Measurements from ENCODE around the gene VAV2.

DNA sequence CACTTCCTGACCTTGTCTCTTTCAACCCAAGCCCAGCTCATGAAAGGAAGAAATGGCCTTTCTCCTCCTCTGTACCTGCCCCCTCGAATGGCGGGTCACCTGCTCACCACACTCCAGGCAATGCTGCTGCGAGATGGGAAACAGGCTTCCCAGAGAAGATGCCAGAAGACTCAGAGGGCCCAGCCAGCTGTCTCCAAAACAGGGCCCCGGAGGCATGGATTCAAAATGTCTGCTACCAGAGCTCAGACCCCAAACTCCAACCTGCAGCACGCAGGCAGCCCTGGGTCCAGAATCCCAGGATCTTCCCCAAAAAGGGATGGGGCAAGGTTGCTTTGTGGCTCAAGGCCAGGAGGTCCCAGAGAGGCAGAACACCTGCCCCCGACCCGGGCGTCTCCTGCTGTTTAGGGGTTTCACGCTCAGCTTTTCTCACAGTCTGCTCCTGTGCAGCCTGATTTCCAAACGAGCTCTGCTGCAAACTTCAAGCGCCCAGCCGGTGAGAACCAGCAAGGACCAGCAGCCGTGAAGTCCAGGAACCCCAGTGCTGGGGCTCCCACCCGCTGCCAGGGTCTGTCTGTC, 42.5 kb downstream of the VAV2 start:
- no peak for TF ChIP-seq POLR2A (IDR thresholded peaks at IDR 0.05)
- TF ChIP-seq, protein P1, sequence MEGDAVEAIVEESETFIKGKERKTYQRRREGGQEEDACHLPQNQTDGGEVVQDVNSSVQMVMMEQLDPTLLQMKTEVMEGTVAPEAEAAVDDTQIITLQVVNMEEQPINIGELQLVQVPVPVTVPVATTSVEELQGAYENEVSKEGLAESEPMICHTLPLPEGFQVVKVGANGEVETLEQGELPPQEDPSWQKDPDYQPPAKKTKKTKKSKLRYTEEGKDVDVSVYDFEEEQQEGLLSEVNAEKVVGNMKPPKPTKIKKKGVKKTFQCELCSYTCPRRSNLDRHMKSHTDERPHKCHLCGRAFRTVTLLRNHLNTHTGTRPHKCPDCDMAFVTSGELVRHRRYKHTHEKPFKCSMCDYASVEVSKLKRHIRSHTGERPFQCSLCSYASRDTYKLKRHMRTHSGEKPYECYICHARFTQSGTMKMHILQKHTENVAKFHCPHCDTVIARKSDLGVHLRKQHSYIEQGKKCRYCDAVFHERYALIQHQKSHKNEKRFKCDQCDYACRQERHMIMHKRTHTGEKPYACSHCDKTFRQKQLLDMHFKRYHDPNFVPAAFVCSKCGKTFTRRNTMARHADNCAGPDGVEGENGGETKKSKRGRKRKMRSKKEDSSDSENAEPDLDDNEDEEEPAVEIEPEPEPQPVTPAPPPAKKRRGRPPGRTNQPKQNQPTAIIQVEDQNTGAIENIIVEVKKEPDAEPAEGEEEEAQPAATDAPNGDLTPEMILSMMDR (IDR thresholded peaks at IDR 0.05) = no peak

Data from adrenal gland (tissue), 5 donors.